PC-3 (cell line): ENCODE results near the gene TOP2A. TPM values are rescaled to one million over a fixed set of nuclear protein-coding genes. Genes with fewer than 3 reads are reported as not detected.

Experiments used
- ATAC-seq: fragments of 200-7000 bp; cut with Tn5 transposase; 2 replicates; pipeline ENCODE4 v1.9.1; 2020; ENCODE audit warnings: mild to moderate bottlenecking, moderate library complexity
- BruUV-seq: library from RNA; stranded (reverse); fragments of 400-500 nt; replicated peaks from 2 replicates; lab custom pipeline; 2021; lab: Mats Ljungman, UMichigan
- CTCF ChIA-PET: fragments of 300-600 bp; sonication (Branson Sonifier 250); formaldehyde crosslinking; loops from one replicate; lab custom pipeline; 2022; ENCODE audit warnings: antibody characterized with exemption; lab: Charles Lee
- POLR2A ChIA-PET: fragments of 300-600 bp; sonication (Branson Sonifier 250); formaldehyde crosslinking; loops from one replicate; lab custom pipeline; 2022; ENCODE audit warnings: antibody characterized with exemption; ENCODE audit not compliant: unreplicated experiment; lab: Charles Lee
- DNase-seq: peaks from one replicate; pipeline ENCODE4 v3.0.0-alpha.2; 2015
- H2AFZ ChIP-seq: fragments of 300-600 bp; sonication (generic); 2 replicates; pipeline ENCODE4 v1.6.0; 2016; ENCODE audit warnings: antibody characterized with exemption, low read length
- H3F3A ChIP-seq: fragments of 300-600 bp; sonication (generic); one replicate; pipeline ENCODE4 v1.6.0; 2017; ENCODE audit warnings: antibody characterized with exemption, low read length, control low read depth, mild to moderate bottlenecking; ENCODE audit not compliant: unreplicated experiment
- H3K27ac ChIP-seq: fragments of 300-600 bp; sonication (generic); 2 replicates; pipeline ENCODE4 v1.5.1; 2016; ENCODE audit warnings: mild to moderate bottlenecking, low read length
- H3K27me3 ChIP-seq: fragments of 300-600 bp; sonication (generic); 2 replicates; pipeline ENCODE4 v1.6.1; 2016; ENCODE audit warnings: low read length, mixed read lengths
- H3K36me3 ChIP-seq: fragments of 300-600 bp; sonication (generic); 2 replicates; pipeline ENCODE4 v1.6.1; 2016; ENCODE audit warnings: low read depth, mixed run types, low read length, mixed read lengths
- H3K4me1 ChIP-seq: fragments of 300-600 bp; sonication (generic); 2 replicates; pipeline ENCODE4 v1.5.1; 2016; ENCODE audit warnings: low read length; ENCODE audit not compliant: insufficient read depth
- H3K4me2 ChIP-seq: fragments of 300-600 bp; sonication (generic); 2 replicates; pipeline ENCODE4 v1.6.0; 2016; ENCODE audit warnings: low read length
- H3K4me3 ChIP-seq: fragments of 300-600 bp; sonication (generic); 2 replicates; pipeline ENCODE4 v1.5.1; 2016; ENCODE audit warnings: mild to moderate bottlenecking, low read length, mixed read lengths
- H3K79me2 ChIP-seq: fragments of 300-600 bp; sonication (generic); 2 replicates; pipeline ENCODE4 v1.6.1; 2017; ENCODE audit warnings: low read length, mixed read lengths
- H3K9ac ChIP-seq: fragments of 300-600 bp; sonication (generic); 2 replicates; pipeline ENCODE4 v1.6.0; 2016; ENCODE audit warnings: mild to moderate bottlenecking, low read length
- H3K9me2 ChIP-seq: fragments of 300-600 bp; sonication (generic); replicated peaks from 2 replicates; pipeline ENCODE4 v1.6.1; 2016; ENCODE audit warnings: mixed run types, low read length, mixed read lengths
- H3K9me3 ChIP-seq: fragments of 300-600 bp; sonication (generic); 2 replicates; pipeline ENCODE4 v1.6.1; 2016; ENCODE audit warnings: low read length, mixed read lengths
- H4K20me1 ChIP-seq: fragments of 300-600 bp; sonication (generic); 2 replicates; pipeline ENCODE4 v1.6.1; 2016; ENCODE audit warnings: low read length, mixed read lengths
- EZH2 ChIP-seq: fragments of 300-600 bp; sonication (generic); IDR thresholded peaks from one replicate; pipeline ENCODE4 v1.6.1; 2017; ENCODE audit warnings: antibody characterized with exemption, mild to moderate bottlenecking, low read length; ENCODE audit not compliant: unreplicated experiment
- EZH2phosphoT487 ChIP-seq: fragments of 300-600 bp; sonication (generic); IDR thresholded peaks from 2 replicates; pipeline ENCODE4 v1.6.1; 2018; ENCODE audit warnings: mild to moderate bottlenecking, antibody characterized with exemption, low read length, borderline replicate concordance
- intact Hi-C: fragments of 100-400 bp; cut with micrococcal nuclease; formaldehyde crosslinking; loops from 2 replicates; pipeline ENCODE4 v1.9.0; 2023
- total RNA-seq: library from RNA; depleted of rRNA; stranded (reverse); fragments of >200 nt; gene quantifications from 2 replicates; pipeline ENCODE4 v1.2.3, GENCODE V29; 2014
- TF ChIP-seq, protein P1 (sequence below): fragments of 300-600 bp; sonication (generic); conservative IDR thresholded peaks from 2 replicates; pipeline ENCODE4 v1.5.1; 2017; ENCODE audit warnings: antibody characterized with exemption, low read depth, mild to moderate bottlenecking, low read length

TOP2A gene
- total RNA-seq, 1 experiment from 2014 or later: 104 TPM

DNA sequence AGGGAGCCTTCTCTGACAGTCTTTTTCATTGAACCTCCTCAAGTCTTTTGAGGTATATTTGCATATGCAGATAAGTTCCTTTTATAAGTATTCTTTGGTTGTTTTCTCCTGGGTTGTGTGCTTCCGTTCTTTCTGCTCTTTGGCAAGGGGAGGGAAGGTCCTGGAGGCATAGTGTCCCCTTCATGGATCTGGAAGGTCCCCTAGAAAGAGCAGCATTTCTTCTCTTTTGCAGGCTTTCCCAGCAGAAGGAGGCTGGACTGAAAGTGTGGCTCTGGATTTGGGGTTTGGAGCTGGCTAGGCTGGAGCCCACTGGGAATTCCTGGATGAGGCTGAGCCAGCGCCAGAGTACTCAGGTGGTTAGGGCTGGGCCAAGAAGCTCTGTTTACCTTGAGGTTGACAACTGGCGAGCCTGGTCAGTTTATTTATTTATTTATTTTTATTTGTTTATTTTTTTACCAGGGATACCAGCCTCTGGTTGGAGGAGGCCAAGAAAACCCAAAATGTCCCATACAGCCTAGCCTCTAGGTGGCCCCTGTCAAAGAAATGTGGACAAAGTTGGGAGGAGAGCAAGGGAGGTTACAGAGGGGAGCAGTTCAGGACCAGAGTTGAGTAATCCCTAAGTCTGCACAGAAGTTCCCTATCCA is 5.4 kb upstream of the TOP2A start:
- no TSS peak for BruUV-seq
- Histone ChIP-seq H3K27me3 (no peaks in the 10 kb centered on the region), H3K27ac (no peak overlapping the region), H2AFZ (0 out of 2 replicates have a peak overlapping the region, but pooled peaks have one; percentile 18), H3K9me2 (no peaks in the 10 kb centered on the region), H3K36me3 (no peaks in the 10 kb centered on the region), H3K79me2 (no peaks in the 10 kb centered on the region), H3F3A (no peaks in the 10 kb centered on the region), H3K9me3 (no peaks in the 10 kb centered on the region), H4K20me1 (no peaks in the 10 kb centered on the region), H3K9ac (no peak overlapping the region), H3K4me3 (no peak overlapping the region), H3K4me2 (peak overlapping the region; percentile 22; the same call in 1 of the 2 replicates), H3K4me1 (peaks cover 9% of the 10 kb centered on the region)
- TF ChIP-seq EZH2phosphoT487 (no peak), EZH2 (no peak)
- TF ChIP-seq, protein P1, sequence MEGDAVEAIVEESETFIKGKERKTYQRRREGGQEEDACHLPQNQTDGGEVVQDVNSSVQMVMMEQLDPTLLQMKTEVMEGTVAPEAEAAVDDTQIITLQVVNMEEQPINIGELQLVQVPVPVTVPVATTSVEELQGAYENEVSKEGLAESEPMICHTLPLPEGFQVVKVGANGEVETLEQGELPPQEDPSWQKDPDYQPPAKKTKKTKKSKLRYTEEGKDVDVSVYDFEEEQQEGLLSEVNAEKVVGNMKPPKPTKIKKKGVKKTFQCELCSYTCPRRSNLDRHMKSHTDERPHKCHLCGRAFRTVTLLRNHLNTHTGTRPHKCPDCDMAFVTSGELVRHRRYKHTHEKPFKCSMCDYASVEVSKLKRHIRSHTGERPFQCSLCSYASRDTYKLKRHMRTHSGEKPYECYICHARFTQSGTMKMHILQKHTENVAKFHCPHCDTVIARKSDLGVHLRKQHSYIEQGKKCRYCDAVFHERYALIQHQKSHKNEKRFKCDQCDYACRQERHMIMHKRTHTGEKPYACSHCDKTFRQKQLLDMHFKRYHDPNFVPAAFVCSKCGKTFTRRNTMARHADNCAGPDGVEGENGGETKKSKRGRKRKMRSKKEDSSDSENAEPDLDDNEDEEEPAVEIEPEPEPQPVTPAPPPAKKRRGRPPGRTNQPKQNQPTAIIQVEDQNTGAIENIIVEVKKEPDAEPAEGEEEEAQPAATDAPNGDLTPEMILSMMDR: peak; percentile 41; the same call in 1 of the 2 replicates
- DNase-seq (peak; percentile 51), ATAC-seq (peak; percentile 56)
- ChIA-PET CTCF (no interaction called here), POLR2A (interaction anchor here (0.6 kb wide), 1 partner anchor 22 kb away, joined by 5 read pairs; no protein-coding TSS in a partner anchor)
- intact Hi-C loops: no loop called here

DNA sequence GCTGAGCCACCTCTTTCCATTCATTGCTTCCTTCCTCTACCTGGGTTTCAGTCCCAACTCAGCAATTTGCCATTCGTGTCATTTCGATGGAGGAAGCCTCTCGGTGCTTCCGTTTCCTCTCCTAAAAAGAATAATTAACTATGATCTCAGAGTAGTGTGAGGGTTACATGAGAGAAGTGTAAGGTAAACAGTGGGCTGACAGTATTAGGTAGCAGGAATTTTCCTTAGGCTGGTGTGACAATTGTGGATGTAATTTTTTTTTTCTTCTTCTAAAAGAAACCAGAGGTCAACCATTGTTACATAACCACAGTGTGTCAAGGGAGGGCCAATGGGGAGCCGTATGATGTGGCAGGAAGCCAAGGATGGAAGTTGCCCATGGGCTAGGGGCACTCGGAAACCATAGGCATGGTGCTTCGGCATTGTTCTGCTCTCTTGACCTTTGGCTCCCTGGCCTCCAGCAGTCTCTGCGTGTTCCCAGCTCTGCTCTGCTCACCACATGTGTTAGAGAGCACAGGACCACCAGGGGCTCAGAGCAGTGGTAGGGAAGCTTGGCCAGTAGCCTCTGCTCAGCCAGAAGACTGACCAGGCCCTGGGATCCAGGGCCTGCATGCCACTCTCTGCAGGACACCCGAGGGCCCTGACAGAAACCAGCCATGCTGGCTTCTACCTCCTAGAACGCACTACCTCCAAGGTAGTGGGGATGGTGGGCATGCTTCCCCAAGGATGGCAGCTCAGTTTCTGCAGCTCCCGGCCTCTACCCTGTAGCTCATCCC is 2.0 kb upstream of the TOP2A start:
- H3K9me2 ChIP-seq: no peaks in the 10 kb centered on the region
- ChIA-PET CTCF (no interaction called here), POLR2A (no interaction called here)
- peaks cover 7% of the 10 kb centered on the region for H3K36me3 ChIP-seq
- no peak overlapping the region for H3K27ac ChIP-seq
- H3F3A ChIP-seq: no peaks in the 10 kb centered on the region
- no peak overlapping the region for H2AFZ ChIP-seq
- H4K20me1 ChIP-seq: no peaks in the 10 kb centered on the region
- BruUV-seq: no TSS peak
- TF ChIP-seq, protein P1: no peak
- TF ChIP-seq EZH2 (no peak), EZH2phosphoT487 (no peak)
- no peak overlapping the region for H3K9ac ChIP-seq
- H3K79me2 ChIP-seq: peaks cover 28% of the 10 kb centered on the region
- ATAC-seq: no peak
- peaks cover 17% of the 10 kb centered on the region for H3K4me1 ChIP-seq
- intact Hi-C loops: loop anchor here (5.0 kb wide), 1 partner anchor 117 kb away; no protein-coding TSS in a partner anchor
- no peaks in the 10 kb centered on the region for H3K9me3 ChIP-seq
- no peak for DNase-seq
- no peaks in the 10 kb centered on the region for H3K27me3 ChIP-seq
- H3K4me3 ChIP-seq: no peak overlapping the region
- H3K4me2 ChIP-seq: no peak overlapping the region
